IPS-11a (cell line): ENCODE measurements around the gene SALL1.

Experiments used
- H3K4me3 ChIP-seq: one replicate; pipeline ENCODE4 v1.5.1; 2013; ENCODE audit warnings: low read depth, low read length, control low read depth

Gene SALL1

GRCh38 chr16:51114382-51114781 is 36.7 kb downstream of the SALL1 start:
- H3K4me3 ChIP-seq, result no peak overlapping the region

DNA sequence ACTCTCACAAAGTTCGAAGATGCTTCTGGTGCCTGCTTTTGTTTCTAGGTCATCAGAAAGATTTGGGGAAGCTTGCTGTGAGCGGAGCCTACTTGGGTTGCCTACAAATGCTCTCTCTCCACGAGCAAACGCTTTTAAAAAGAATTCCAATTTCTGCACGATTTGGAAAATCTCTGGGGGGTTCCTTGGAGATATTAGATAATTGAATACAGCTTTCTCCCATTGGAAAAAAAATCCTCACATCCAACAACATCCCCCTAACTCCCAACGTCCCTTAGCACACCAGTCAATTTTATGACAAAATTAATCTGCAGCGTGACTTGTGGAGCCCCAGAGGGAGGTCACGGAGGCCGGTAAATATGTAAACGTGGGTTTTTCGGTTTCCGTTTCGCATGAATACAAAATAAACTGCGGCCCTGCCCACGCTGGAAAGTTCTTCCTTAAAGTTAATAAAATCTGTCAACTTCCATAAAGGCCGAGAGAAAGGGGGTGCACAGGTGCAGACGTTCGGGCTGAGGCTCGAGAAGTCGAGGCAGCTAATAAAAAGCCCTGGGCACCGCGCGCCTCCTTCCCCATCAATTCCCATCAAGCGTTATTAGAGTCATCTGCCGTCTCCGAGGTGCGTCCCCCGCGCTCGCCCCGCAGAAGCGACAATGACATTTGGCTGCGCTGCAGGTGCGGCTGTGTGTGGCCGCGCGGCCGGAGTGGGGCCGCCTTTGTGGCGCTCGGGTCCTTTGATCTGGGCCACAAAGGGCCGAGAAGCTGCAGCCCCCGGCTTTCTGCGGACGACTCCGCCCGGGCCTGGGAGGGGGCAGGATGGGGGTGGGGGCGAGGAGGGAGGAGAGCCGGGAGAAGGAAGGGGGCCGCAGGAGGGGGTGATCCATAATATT is 37.6 kb downstream of the SALL1 start:
- H3K4me3 ChIP-seq, result no peak overlapping the region

- H3K4me3 ChIP-seq, result no peak overlapping the region
Measured at GRCh38 chr16:51112323-51112722, 38.7 kb downstream of the SALL1 start.

DNA sequence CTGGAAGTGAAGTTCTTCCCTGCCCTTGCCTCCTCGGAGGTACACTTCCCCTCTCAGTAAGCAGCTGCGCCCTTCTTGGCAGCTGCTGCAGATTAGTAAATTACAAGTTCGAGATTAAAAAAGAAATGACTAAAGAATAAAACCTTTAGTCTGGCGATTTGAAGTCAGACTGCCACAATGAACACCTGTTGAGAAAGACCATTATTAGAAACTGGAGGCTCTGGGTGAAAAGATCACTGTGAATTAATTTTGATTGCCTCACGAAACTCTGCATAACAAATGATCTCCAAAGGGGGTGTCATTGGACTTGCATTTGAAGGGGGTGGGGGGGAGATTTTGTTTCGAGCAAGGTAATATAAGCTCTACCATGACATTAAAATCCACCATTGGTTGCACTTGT is 39.3 kb downstream of the SALL1 start:
- H3K4me3 ChIP-seq, result no peak overlapping the region

DNA sequence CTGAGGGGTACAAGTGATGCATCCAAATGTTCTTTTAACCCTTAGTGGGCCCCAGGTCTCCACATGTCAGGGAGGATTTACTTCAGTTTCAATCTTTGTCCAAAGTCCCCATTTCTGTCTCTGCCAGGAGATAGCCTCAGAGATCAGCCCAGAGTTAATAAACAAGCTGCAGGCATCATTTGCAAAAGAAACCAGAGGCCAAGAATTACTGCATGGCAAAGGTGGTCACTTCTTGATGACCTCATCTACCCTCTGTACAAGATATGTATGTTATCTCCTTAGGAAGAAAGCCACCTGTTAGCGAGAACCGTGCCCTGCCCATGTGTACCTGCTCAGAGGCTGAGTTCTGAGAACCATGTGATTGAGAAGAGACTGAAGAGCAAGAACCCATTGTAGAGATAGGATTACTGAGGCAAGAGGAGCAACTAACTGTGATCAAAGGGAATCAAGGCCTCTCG is 40.3 kb downstream of the SALL1 start:
- no peak overlapping the region for H3K4me3 ChIP-seq

GRCh38 chr16:51109173-51109572 is 41.9 kb downstream of the SALL1 start:
- no peak overlapping the region for H3K4me3 ChIP-seq

- H3K4me3 ChIP-seq, result no peak overlapping the region
Measured at GRCh38 chr16:51107742-51108141, 43.3 kb downstream of the SALL1 start.

- H3K4me3 ChIP-seq, result no peak overlapping the region
Measured at GRCh38 chr16:51106535-51106934, 44.5 kb downstream of the SALL1 start.

DNA sequence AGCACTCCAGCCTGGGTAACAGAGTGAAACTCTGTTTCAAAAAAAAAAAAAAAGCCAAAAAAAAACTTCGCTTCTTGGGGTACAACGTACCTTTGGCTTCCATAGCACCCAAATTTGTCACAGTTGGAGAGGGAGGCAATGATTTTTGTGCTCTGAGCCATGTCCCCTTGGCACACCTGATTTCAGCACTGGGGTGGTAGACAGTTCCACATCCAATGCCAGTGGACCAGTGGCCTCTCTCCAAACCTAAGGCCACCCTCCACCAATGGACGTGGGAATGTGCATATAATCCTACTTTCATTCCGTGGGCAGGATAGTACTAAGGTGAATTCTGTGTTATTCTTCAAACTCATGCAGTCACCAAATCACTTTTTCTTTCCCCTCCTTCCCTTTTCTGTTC is 47.5 kb downstream of the SALL1 start:
- no peak overlapping the region for H3K4me3 ChIP-seq

- H3K4me3 ChIP-seq, result no peak overlapping the region
Measured at GRCh38 chr16:51097729-51098128, 53.3 kb downstream of the SALL1 start.

DNA sequence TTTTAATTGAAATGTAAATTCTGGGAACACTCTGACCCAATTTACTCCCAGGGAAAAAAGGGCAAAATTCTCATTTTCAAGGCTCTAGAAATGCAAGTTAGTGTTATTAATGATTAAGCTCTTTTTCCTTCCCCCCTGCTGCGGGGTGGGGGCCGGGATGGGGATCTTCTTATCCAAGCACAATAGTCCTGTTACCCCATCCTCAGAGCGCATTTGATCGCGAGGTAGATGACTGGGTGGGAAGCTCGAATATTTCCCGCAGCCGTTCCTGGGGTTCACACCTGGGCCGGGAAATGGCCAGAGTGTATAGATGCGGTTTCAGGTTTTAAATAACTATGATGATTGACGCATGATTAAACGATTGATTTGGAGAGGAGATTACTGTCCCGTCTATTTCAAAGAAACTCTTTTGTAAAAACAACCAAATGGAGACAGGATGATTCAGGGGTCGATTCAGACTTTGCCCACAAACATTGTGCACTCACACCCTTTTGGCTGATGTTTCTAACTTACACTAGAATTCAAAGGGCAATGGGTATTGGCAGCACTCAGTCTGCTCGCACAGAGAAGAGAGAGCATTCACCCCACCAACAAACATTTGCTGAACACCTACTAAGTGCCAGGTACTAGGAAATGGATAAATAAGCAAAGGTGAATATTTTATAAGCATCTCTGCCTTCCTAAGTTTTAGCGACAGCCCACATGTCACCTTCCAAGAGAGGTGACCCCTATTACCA is 55.0 kb downstream of the SALL1 start:
- no peak overlapping the region for H3K4me3 ChIP-seq

GRCh38 chr16:51095084-51095881 is 55.8 kb downstream of the SALL1 start:
- H3K4me3 ChIP-seq, result no peak overlapping the region

DNA sequence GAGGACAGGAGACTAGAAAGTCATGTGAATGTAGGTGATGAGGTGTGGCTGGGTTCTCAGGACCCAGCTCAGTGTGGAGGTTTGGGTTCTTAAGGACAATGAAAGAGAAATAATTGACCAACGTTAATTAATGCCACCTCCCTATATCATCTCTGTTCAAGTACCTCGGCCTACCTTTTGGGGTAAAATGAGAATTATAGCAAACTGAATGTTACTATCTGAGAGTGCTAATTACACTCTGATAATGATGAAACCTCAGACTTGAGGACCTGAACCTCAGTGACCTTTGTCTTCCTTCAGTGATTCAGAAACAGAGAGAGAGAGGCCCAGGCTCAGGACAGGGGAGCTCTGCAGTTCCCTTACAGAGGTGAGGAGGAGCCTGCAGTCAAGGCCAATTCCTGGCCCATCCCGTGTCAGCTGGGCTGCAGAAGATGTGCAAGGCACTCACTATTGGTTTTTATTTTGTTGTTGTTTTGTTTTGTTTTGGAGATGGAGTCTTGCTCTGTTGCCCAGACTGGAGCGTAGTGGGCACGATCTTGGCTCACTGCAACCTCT is 57.3 kb downstream of the SALL1 start:
- H3K4me3 ChIP-seq, result no peak overlapping the region
